SK-N-SH (cell line): Measurements from ENCODE around the gene OGDH. TPM values are rescaled to one million over a fixed set of nuclear protein-coding genes. Genes with fewer than 3 reads are reported as not detected.

Source experiments
- CTCF ChIA-PET: fragments of 300-600, 350-600 bp; formaldehyde crosslinking; extraction: SDS; loops from one replicate; lab custom pipeline; 2021; lab: Yijun Ruan, JAX
- POLR2A ChIA-PET: fragments of 350-600 bp; sonication (Branson Sonifier 250); formaldehyde crosslinking; extraction: SDS; loops from one replicate; lab custom pipeline; 2020; ENCODE audit warnings: antibody characterized with exemption, inconsistent platforms; lab: Yijun Ruan, JAX
- DNase-seq: peaks from one replicate; pipeline ENCODE4 v3.0.0; 2012
- H2AFZ ChIP-seq: fragments of 200-600 bp; sonication (generic); 2 replicates; pipeline ENCODE4 v1.8.1; 2016; ENCODE audit warnings: antibody characterized with exemption, mild to moderate bottlenecking, low read depth
- H3F3A ChIP-seq: fragments of 200-600 bp; sonication (generic); replicated peaks from 2 replicates; pipeline ENCODE3; 2016; ENCODE audit warnings: antibody characterized with exemption, mild to moderate bottlenecking; ENCODE audit not compliant: insufficient read depth
- H3K27ac ChIP-seq, 2 experiments: fragments of 200-500 bp in 1 of 2; fragments of 200-600 bp in 1 of 2; sonication (Bioruptor generic) in 1 of 2; sonication (generic), shearing (Covaris generic) in 1 of 2; 2 replicates each; pipeline versions ENCODE4 v1.5.1 to v1.6.1; 2014 to 2016; ENCODE audit warnings: low read depth in 2 of 2, inconsistent platforms in 1 of 2, low read length in 1 of 2, mild to moderate bottlenecking in 1 of 2, mixed read lengths in 1 of 2
- H3K27me3 ChIP-seq: fragments of 200-600 bp; sonication (generic), shearing (Covaris generic); 2 replicates; pipeline ENCODE4 v1.6.1; 2016; ENCODE audit warnings: mixed run types; ENCODE audit not compliant: insufficient read depth
- H3K36me3 ChIP-seq, 2 experiments: fragments of 200-500 bp in 1 of 2; fragments of 200-600 bp in 1 of 2; sonication (Bioruptor generic) in 1 of 2; sonication (generic) in 1 of 2; replicated peaks in 1 of 2; 2 replicates each; pipeline versions ENCODE3 to v1.5.1; 2014 to 2016; ENCODE audit warnings: low read length in 1 of 2, mild to moderate bottlenecking in 1 of 2; ENCODE audit not compliant: insufficient read depth in 2 of 2, control insufficient read depth in 1 of 2
- H3K4me1 ChIP-seq, 2 experiments: fragments of 200-500 bp in 1 of 2; fragments of 200-600 bp in 1 of 2; sonication (Bioruptor generic) in 1 of 2; sonication (generic), shearing (Covaris generic) in 1 of 2; 2 replicates each; pipeline versions ENCODE4 v1.5.1 to v1.6.1; 2014 to 2016; ENCODE audit warnings: low read depth in 1 of 2, low read length in 1 of 2, mixed run types in 1 of 2; ENCODE audit not compliant: insufficient read depth in 2 of 2, control insufficient read depth in 1 of 2
- H3K4me2 ChIP-seq: fragments of 200-600 bp; sonication (generic), shearing (Covaris generic); 2 replicates; pipeline ENCODE4 v1.6.1; 2017; ENCODE audit warnings: mixed run types
- H3K4me3 ChIP-seq, 2 experiments: fragments of 200-500 bp in 1 of 2; fragments of 200-600 bp in 1 of 2; sonication (Bioruptor generic) in 1 of 2; sonication (generic), shearing (Covaris generic) in 1 of 2; 2 replicates each; pipeline versions ENCODE4 v1.5.1 to v1.8.1; 2014 to 2016; ENCODE audit warnings: low read depth in 2 of 2, inconsistent platforms in 1 of 2, low read length in 1 of 2, mild to moderate bottlenecking in 1 of 2, mixed read lengths in 1 of 2, moderate library complexity in 1 of 2
- H3K79me2 ChIP-seq: fragments of 200-600 bp; sonication (generic); 2 replicates; pipeline ENCODE4 v1.8.1; 2017; ENCODE audit warnings: mild to moderate bottlenecking; ENCODE audit not compliant: insufficient read depth
- H3K9ac ChIP-seq: fragments of 200-600 bp; sonication (generic); 2 replicates; pipeline ENCODE4 v1.6.1; 2017; ENCODE audit warnings: mixed run types
- H3K9me2 ChIP-seq: fragments of 200-600 bp; sonication (generic); 2 replicates; pipeline ENCODE4 v1.6.1; 2017; ENCODE audit warnings: mixed run types
- H3K9me3 ChIP-seq: fragments of 200-600 bp; sonication (generic); 2 replicates; pipeline ENCODE4 v1.6.1; 2017; ENCODE audit warnings: mixed run types, mild to moderate bottlenecking, moderate library complexity
- H4K20me1 ChIP-seq: fragments of 200-600 bp; sonication (generic); 2 replicates; pipeline ENCODE4 v1.6.1; 2017; ENCODE audit warnings: mild to moderate bottlenecking, mixed run types; ENCODE audit not compliant: insufficient read depth
- CHD2 ChIP-seq: fragments of 150-350 bp; IDR thresholded peaks from 2 replicates; pipeline ENCODE4 v1.6.1; 2018; ENCODE audit warnings: low read length; ENCODE audit not compliant: partially characterized antibody
- ELF1 ChIP-seq: IDR thresholded peaks from 2 replicates; pipeline ENCODE4 v1.4.0; 2012
- EP300 ChIP-seq, 2 experiments: IDR thresholded peaks; 2 replicates each; pipeline versions ENCODE4 v1.4.0 to v1.6.1; 2012; ENCODE audit warnings: borderline replicate concordance in 1 of 2, low read depth in 1 of 2, low read length in 1 of 2
- FOXM1 ChIP-seq: IDR thresholded peaks from 2 replicates; pipeline ENCODE4 v1.4.0; 2012; ENCODE audit warnings: low read depth, mild to moderate bottlenecking
- GABPA ChIP-seq: IDR thresholded peaks from 2 replicates; pipeline ENCODE4 v1.4.0; 2012; ENCODE audit warnings: low read depth, mild to moderate bottlenecking
- MEF2A ChIP-seq: IDR thresholded peaks from 2 replicates; pipeline ENCODE4 v1.4.0; 2012; ENCODE audit warnings: low read depth, borderline replicate concordance
- MXI1 ChIP-seq: IDR thresholded peaks from 2 replicates; pipeline ENCODE4 v1.6.1; 2012; ENCODE audit warnings: mild to moderate bottlenecking, low read depth, low read length, improper control_type of control experiment
- RFX5 ChIP-seq: IDR thresholded peaks from 2 replicates; pipeline ENCODE4 v1.6.1; 2012; ENCODE audit warnings: mild to moderate bottlenecking, improper control_type of control experiment, low read length
- SIN3A ChIP-seq: IDR thresholded peaks from 2 replicates; pipeline ENCODE4 v1.6.1; 2012; ENCODE audit warnings: low read depth, mild to moderate bottlenecking, low read length, moderate library complexity, borderline replicate concordance
- TAF1 ChIP-seq: IDR thresholded peaks from 2 replicates; pipeline ENCODE4 v1.6.1; 2012; ENCODE audit warnings: low read depth, mild to moderate bottlenecking, low read length, moderate library complexity, borderline replicate concordance
- TCF12 ChIP-seq: IDR thresholded peaks from 2 replicates; pipeline ENCODE4 v1.4.0; 2012
- WGBS: methylation state at CpG from one replicate; pipeline ENCODE4 v1.1.6; 2017; ENCODE audit warnings: low lambda C conversion rate; 5-methylcytosine and 5-hydroxymethylcytosine counted together
- polyA plus RNA-seq, 3 experiments: library from polyadenylated mRNA; depleted of rRNA; stranded (reverse); fragments of >200 nt; gene quantifications; 2 replicates each; pipeline ENCODE4 v1.2.3, GENCODE V29; 2012
- TF ChIP-seq, protein P1 (sequence below): fragments of 150-350 bp; IDR thresholded peaks from 2 replicates; pipeline ENCODE4 v1.6.1; 2016; ENCODE audit warnings: mild to moderate bottlenecking, low read depth, low read length
- TF ChIP-seq, protein P2 (sequence below): IDR thresholded peaks from 2 replicates; pipeline ENCODE4 v1.6.1; 2012; ENCODE audit warnings: mild to moderate bottlenecking, low read depth, low read length, moderate library complexity
- TF ChIP-seq, protein P3 (sequence below): IDR thresholded peaks from 2 replicates; pipeline ENCODE4 v1.4.0; 2012; ENCODE audit warnings: low read depth, borderline replicate concordance

The OGDH gene
- polyA plus RNA-seq, 1 of the 3 experiments (the other 2 are of a cell fraction): 69.4 TPM

DNA sequence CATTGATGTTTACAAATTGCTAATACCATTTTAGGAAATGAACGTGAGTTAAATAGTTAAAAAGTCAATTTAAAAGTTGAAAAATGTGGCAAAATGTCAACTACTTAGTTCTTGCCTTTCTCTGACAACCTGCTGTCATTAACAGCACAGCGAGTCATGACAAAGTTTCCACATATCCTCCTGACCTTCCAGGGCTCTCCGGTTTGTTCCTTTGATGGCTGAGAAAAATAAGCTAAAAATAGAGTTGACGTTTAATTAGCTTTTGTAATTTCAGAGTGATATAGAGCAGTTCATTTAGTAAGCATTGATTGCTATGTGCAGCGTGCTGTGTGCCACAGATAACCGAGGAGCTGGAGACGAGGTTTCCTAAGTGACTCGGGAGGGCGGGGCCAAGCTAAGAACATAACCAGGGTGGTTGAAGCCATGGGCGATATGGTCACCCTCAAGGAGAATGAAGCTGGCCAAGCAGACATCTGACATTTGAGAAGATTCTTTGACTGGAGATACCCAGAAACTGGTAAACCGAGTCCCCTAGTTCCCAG lies 47.9 kb downstream of the OGDH start:
- H3K79me2 ChIP-seq: no peaks in the 10 kb centered on the region
- H3K4me1 ChIP-seq: peaks cover 0 to 5% of the 10 kb centered on the region in 2 experiments; a peak in 1 of 4 replicates
- no peak overlapping the region for H2AFZ ChIP-seq
- no peaks in the 10 kb centered on the region for H3K9me2 ChIP-seq
- H3K9me3 ChIP-seq: no peaks in the 10 kb centered on the region
- no peak overlapping the region for H3K4me3 ChIP-seq
- peaks cover 5% of the 10 kb centered on the region for H3F3A ChIP-seq
- ChIA-PET POLR2A (no interaction called here), CTCF (interaction anchor here (0.5 to 1.2 kb wide), 2 partner anchors 15 to 30 kb away, joined by 3 to 4 read pairs; no protein-coding TSS in a partner anchor)
- peaks cover 40 to 51% of the 10 kb centered on the region in 2 experiments for H3K36me3 ChIP-seq
- WGBS: 97% methylated on average over 11 of the region's 11 CpGs
- DNase-seq: no peak
- no peaks in the 10 kb centered on the region for H3K27me3 ChIP-seq
- TF ChIP-seq FOXM1 (no peak), RFX5 (no peak), MXI1 (no peak), SIN3A (no peak), TAF1 (no peak), GABPA (no peak), ELF1 (no peak), MEF2A (no peak), TCF12 (no peak), CHD2 (no peak), EP300 (IDR thresholded peaks at IDR 0.05; ENCODE audit: borderline replicate concordance in 1 of 2, low read depth in 1 of 2, low read length in 1 of 2) (no peak)
- TF ChIP-seq, protein P1, sequence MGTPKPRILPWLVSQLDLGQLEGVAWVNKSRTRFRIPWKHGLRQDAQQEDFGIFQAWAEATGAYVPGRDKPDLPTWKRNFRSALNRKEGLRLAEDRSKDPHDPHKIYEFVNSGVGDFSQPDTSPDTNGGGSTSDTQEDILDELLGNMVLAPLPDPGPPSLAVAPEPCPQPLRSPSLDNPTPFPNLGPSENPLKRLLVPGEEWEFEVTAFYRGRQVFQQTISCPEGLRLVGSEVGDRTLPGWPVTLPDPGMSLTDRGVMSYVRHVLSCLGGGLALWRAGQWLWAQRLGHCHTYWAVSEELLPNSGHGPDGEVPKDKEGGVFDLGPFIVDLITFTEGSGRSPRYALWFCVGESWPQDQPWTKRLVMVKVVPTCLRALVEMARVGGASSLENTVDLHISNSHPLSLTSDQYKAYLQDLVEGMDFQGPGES: no peak
- TF ChIP-seq, protein P2, sequence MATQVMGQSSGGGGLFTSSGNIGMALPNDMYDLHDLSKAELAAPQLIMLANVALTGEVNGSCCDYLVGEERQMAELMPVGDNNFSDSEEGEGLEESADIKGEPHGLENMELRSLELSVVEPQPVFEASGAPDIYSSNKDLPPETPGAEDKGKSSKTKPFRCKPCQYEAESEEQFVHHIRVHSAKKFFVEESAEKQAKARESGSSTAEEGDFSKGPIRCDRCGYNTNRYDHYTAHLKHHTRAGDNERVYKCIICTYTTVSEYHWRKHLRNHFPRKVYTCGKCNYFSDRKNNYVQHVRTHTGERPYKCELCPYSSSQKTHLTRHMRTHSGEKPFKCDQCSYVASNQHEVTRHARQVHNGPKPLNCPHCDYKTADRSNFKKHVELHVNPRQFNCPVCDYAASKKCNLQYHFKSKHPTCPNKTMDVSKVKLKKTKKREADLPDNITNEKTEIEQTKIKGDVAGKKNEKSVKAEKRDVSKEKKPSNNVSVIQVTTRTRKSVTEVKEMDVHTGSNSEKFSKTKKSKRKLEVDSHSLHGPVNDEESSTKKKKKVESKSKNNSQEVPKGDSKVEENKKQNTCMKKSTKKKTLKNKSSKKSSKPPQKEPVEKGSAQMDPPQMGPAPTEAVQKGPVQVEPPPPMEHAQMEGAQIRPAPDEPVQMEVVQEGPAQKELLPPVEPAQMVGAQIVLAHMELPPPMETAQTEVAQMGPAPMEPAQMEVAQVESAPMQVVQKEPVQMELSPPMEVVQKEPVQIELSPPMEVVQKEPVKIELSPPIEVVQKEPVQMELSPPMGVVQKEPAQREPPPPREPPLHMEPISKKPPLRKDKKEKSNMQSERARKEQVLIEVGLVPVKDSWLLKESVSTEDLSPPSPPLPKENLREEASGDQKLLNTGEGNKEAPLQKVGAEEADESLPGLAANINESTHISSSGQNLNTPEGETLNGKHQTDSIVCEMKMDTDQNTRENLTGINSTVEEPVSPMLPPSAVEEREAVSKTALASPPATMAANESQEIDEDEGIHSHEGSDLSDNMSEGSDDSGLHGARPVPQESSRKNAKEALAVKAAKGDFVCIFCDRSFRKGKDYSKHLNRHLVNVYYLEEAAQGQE: no peak
- TF ChIP-seq, protein P3, sequence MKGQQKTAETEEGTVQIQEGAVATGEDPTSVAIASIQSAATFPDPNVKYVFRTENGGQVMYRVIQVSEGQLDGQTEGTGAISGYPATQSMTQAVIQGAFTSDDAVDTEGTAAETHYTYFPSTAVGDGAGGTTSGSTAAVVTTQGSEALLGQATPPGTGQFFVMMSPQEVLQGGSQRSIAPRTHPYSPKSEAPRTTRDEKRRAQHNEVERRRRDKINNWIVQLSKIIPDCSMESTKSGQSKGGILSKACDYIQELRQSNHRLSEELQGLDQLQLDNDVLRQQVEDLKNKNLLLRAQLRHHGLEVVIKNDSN: no peak
- no peak overlapping the region for H3K4me2 ChIP-seq
- no peak overlapping the region for H3K9ac ChIP-seq
- H4K20me1 ChIP-seq: no peaks in the 10 kb centered on the region
- H3K27ac ChIP-seq: no peak overlapping the region
